A673 (cell line): ENCODE results near the gene BRAT1.

Experiments
- CTCF ChIP-seq: fragments of 300-800, 200-600 bp; sonication (generic); conservative IDR thresholded peaks from 2 replicates; pipeline ENCODE4 v1.5.1; 2017; ENCODE audit warnings: low read depth, mild to moderate bottlenecking, antibody characterized with exemption, low read length, moderate library complexity, mixed read lengths
- EZH2 ChIP-seq: fragments of 200-600 bp; sonication (generic); IDR thresholded peaks from 2 replicates; pipeline ENCODE4 v1.6.1; 2017; ENCODE audit warnings: borderline replicate concordance, low read depth, mild to moderate bottlenecking, mixed read lengths, antibody characterized with exemption, low read length; ENCODE audit not compliant: poor library complexity, severe bottlenecking

- TF ChIP-seq CTCF (no peak), EZH2 (no peak)
These were observed 14.7 kb downstream of the BRAT1 start for GRCh38 chr7:2540641-2541051.
